Sigmoid colon (tissue), 4 donors: Measurements from ENCODE around the gene CCDC194.

Source experiments
- CTCF ChIP-seq, 4 experiments: fragments of 450-650 bp in 3 of 4; fragments of 200-600 bp in 1 of 4; IDR thresholded peaks; one replicate each; pipeline ENCODE4 v1.5.1; 2016 to 2019; ENCODE audit warnings: antibody characterized with exemption in 4 of 4, mild to moderate bottlenecking in 3 of 4, moderate library complexity in 2 of 4
- POLR2A ChIP-seq, 2 donors: fragments of 450-650 bp; IDR thresholded peaks; one replicate each; pipeline ENCODE4 v1.6.1; 2016; ENCODE audit warnings: antibody characterized with exemption in 2 of 2, mild to moderate bottlenecking in 2 of 2, moderate library complexity in 2 of 2
- POLR2AphosphoS5 ChIP-seq, 4 donors: sonication (generic); formaldehyde crosslinking; IDR thresholded peaks; one replicate each; pipeline ENCODE4 v1.6.1; 2017; ENCODE audit warnings: antibody characterized with exemption in 4 of 4

- no peak for TF ChIP-seq POLR2A (IDR thresholded peaks at IDR 0.05)
- TF ChIP-seq CTCF (IDR thresholded peaks at IDR 0.05): no peak
- no peak for TF ChIP-seq POLR2AphosphoS5 (IDR thresholded peaks at IDR 0.05)
Observed at GRCh38 chr19:17419154-17419620, 25.2 kb upstream of the CCDC194 start.
